ENCODE measurements around the gene GRK5.
"Not testable (repeated sequence)": the region's sequence is repeated elsewhere in the genome, so short reads cannot be mapped to it uniquely, and the experiment has no call there.

Gene GRK5

DNA sequence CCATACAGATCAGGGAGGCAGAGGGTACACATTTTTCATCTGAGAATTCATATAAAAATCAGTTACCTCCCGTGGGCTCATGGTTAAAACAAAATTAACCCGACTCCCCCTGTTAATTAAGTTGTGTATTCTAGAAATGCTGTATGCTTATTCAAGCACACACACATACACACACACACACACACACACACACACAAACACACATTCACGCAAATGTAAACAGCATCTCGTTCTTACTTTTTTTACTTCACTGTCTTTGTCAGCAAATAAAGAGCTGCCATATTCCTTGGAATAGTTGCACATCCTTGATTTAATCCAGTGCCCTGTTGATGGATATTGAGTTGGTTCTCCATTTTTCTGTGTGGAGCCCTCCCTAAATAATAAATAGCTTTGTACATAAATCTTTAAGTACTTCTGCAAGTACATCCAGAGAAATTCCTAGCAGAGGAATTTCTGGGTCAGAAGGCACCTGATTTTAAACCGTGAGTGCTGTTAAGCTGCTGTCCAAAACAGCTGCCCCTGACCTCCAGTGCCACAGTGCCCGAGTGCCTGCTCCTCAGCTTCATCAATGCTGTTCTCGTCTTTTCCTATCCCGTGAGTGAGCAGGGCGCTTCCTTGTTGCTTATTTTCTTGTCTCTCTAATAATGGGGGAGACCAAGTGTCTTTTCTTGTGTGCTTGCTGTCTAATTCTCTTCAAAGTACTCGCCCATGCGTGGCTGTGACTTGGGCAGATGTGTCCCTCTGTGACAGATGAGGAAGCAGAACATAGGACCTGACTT is 217.9 kb downstream of the GRK5 start:
- in situ Hi-C loops (cut with HindIII; ENCODE audit: low sequenced_read_pairs): no loop called here

DNA sequence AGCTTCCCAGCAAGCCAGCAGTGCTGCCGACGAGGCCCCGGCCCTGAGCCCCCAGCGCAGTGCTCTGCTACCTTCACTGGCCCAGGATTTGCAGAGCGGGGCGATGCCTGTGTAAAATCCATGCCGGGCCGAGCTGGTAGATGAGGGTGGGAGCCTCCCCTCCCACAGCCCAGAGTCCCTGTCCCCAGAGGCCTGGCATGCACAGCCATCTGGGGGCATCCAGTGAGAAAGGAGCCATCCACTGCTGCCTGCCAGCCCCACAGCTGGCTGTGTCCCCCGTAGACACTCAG is 218.5 kb downstream of the GRK5 start:
- in situ Hi-C loops (cut with HindIII; ENCODE audit: low sequenced_read_pairs): no loop called here

GRCh38 chr10:119426699-119427098 is 219.3 kb downstream of the GRK5 start:
- in situ Hi-C loops (cut with HindIII; ENCODE audit: low sequenced_read_pairs): no loop called here

GRCh38 chr10:119427263-119427864 is 220.0 kb downstream of the GRK5 start:
- in situ Hi-C loops (cut with HindIII; ENCODE audit: low sequenced_read_pairs): no loop called here

DNA sequence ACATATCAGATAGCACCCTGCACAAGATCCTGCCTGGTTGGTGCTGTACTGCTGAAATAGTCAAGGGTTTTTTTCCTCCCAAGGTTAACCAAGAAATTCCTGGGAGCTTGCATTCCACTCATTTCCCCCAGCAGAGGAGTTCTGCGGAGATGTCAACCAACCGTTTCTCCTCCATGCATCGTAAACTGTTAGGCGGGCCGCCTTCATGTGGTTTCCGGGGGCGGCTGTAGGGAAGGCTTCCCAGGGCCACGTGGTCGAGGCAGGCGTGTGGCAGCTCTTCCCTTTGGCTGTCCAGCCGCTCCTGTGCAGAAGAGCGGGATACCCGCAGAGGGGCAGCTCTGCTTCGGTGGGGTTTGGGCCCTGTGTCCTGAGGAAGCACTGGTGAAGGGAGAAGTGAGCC is 221.4 kb downstream of the GRK5 start:
- in situ Hi-C loops (cut with HindIII; ENCODE audit: low sequenced_read_pairs): no loop called here

- in situ Hi-C loops (cut with HindIII; ENCODE audit: low sequenced_read_pairs): no loop called here
Measured at GRCh38 chr10:119429771-119430170, 222.4 kb downstream of the GRK5 start.

DNA sequence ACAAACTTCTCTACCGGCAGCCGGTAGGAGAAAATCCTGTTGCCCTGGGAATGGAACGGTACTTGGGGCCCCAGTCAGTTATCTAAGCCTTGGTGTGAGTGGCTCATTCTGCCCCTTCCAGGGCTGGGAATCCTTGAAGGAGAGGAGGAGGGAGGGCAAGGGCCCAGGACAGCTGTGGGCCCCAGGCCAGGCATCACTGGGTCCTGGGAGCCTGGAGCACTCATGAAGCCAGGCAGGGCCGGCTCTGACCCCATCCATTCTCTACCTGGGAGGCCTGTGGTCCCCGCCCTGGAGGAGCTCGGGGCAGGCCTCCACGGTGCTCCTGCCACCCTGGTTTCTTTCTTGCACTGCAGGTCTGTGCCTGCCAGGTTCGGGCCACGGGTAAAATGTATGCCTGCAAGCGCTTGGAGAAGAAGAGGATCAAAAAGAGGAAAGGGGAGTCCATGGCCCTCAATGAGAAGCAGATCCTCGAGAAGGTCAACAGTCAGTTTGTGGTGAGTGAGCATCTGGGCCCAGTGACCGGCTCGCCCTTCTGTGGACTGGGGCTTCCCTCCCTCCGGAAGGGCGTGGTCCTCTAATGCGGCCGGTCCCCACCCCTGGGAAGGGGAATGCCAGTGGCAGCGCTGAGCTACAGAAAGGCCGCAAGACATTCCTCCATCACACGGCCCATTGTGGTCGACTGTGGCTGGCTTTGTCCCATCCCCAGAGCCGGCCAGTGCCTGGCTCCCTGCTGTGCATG is 223.8 kb downstream of the GRK5 start:
- in situ Hi-C loops (cut with HindIII; ENCODE audit: low sequenced_read_pairs): no loop called here

DNA sequence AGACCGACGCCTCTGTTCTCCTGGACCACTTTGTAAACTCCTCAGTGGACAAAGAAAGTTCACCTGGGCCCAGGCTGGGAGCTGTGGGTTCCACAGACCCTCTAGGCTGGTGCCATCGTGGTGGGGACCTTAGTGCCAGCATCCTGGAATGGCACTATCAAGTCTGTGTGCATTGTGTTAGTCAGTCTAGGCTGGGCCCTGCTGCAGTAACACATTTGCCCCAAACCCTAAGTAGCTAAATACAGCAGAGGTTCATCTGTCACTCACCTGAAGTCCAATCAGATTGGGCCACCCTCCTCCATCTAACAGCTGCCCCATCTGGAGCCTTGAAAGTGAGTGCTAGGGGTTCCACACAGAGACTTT is 224.4 kb downstream of the GRK5 start:
- in situ Hi-C loops (cut with HindIII; ENCODE audit: low sequenced_read_pairs): no loop called here

DNA sequence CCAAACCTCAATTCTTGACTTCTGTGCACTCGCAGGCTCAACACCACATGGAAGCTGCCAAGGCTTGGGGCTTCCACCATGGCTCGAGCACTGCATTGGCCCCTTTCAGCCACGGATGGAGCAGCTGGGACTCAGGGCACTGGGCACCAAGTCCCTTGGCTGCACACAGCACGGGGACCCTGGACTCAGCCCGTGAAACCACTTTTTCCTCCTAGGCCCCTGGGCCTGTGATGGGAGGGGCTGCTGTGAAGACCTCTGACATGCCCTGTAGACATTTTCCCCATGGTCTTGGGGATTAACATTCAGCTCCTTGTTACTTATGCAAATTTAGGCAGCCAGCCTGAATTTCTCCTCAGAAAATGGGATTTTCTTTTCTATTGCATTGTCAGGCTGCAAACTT is 227.6 kb downstream of the GRK5 start:
- in situ Hi-C loops (cut with HindIII; ENCODE audit: low sequenced_read_pairs): not testable (repeated sequence)

DNA sequence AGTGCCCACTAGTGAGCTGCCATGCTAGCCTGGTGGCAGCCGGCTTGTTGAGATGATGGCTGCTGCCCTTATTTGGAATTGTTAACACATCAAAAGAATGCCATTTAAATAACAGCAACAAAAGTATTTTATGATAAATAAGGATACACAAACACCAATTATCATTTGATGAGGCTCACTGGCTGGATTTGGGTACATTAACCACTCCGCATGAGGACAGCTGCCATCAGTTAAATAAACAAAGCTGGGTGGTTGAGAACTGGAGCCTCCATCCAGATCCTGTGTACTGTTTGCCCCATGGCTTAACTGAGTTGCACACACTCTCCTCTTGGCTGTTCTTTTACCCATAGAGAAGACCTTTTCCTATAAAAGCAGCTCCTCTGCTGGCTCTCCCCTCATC is 231.3 kb downstream of the GRK5 start:
- in situ Hi-C loops (cut with HindIII; ENCODE audit: low sequenced_read_pairs): no loop called here

GRCh38 chr10:119439922-119440321 is 232.6 kb downstream of the GRK5 start:
- in situ Hi-C loops (cut with HindIII; ENCODE audit: low sequenced_read_pairs): no loop called here

GRCh38 chr10:119441151-119441821 is 233.9 kb downstream of the GRK5 start:
- in situ Hi-C loops (cut with HindIII; ENCODE audit: low sequenced_read_pairs): no loop called here

- in situ Hi-C loops (cut with HindIII; ENCODE audit: low sequenced_read_pairs): no loop called here
Measured at GRCh38 chr10:119441921-119442757, 234.8 kb downstream of the GRK5 start.

- in situ Hi-C loops (cut with HindIII; ENCODE audit: low sequenced_read_pairs): no loop called here
Measured at GRCh38 chr10:119442758-119443060, 235.3 kb downstream of the GRK5 start.

GRCh38 chr10:119443441-119443840 is 236.1 kb downstream of the GRK5 start:
- in situ Hi-C loops (cut with HindIII; ENCODE audit: low sequenced_read_pairs): no loop called here

GRCh38 chr10:119443970-119444660 is 236.7 kb downstream of the GRK5 start:
- in situ Hi-C loops (cut with HindIII; ENCODE audit: low sequenced_read_pairs): no loop called here

- in situ Hi-C loops (cut with HindIII; ENCODE audit: low sequenced_read_pairs): no loop called here
Measured at GRCh38 chr10:119444866-119445265, 237.5 kb downstream of the GRK5 start.

- in situ Hi-C loops (cut with HindIII; ENCODE audit: low sequenced_read_pairs): no loop called here
Measured at GRCh38 chr10:119445311-119445934, 238.1 kb downstream of the GRK5 start.

- in situ Hi-C loops (cut with HindIII; ENCODE audit: low sequenced_read_pairs): no loop called here
Measured at GRCh38 chr10:119445935-119446317, 238.6 kb downstream of the GRK5 start.
